Type B pancreatic cell (in vitro differentiated cells): ENCODE data around the gene SLC44A2. TPM values are rescaled to one million over a fixed set of nuclear protein-coding genes. Genes with fewer than 3 reads are reported as not detected.

Source experiments
- DNase-seq: peaks from one replicate; pipeline ENCODE4 v3.0.0; 2021; ENCODE audit warnings: mixed read lengths; ENCODE audit not compliant: unreplicated experiment; ENCODE audit errors: extremely low spot score
- H3K27ac Mint-ChIP-seq: 2 replicates; pipeline ENCODE4 v1.8.0; 2021; ENCODE audit warnings: mild to moderate bottlenecking, mixed read lengths
- H3K27me3 Mint-ChIP-seq: 2 replicates; pipeline ENCODE4 v1.8.0; 2021; ENCODE audit warnings: mixed read lengths
- H3K36me3 Mint-ChIP-seq: 2 replicates; pipeline ENCODE4 v1.8.0; 2021; ENCODE audit warnings: mixed read lengths
- H3K4me1 Mint-ChIP-seq: one replicate; pipeline ENCODE4 v1.8.0; 2021; ENCODE audit warnings: mixed read lengths; ENCODE audit not compliant: unreplicated experiment
- H3K4me3 Mint-ChIP-seq: 2 replicates; pipeline ENCODE4 v1.8.0; 2021; ENCODE audit warnings: mild to moderate bottlenecking, mixed read lengths
- H3K9me3 Mint-ChIP-seq: 2 replicates; pipeline ENCODE4 v1.8.0; 2021; ENCODE audit warnings: mixed read lengths
- CTCF ChIP-seq: fragments of 200-600 bp; sonication (generic); conservative IDR thresholded peaks from 2 replicates; pipeline ENCODE4 v1.5.0; 2021; ENCODE audit warnings: antibody characterized with exemption, mild to moderate bottlenecking
- total RNA-seq: library from RNA; stranded (reverse); gene quantifications from 2 replicates; pipeline ENCODE4 v1.2.1, GENCODE V29; 2021; ENCODE audit warnings: low replicate concordance

SLC44A2 gene
- total RNA-seq, 1 donor from 2014 or later, result 148 TPM

- peaks cover 28% of the 10 kb centered on the region for H3K4me1 Mint-ChIP-seq
Measured at GRCh38 chr19:10640361-10640760, 15.0 kb downstream of the SLC44A2 start.

GRCh38 chr19:10641248-10641647, 15.9 kb downstream of the SLC44A2 start:
- Mint-ChIP-seq H3K36me3 (peaks cover 13% of the 10 kb centered on the region), H3K9me3 (no peaks in the 10 kb centered on the region), H3K4me3 (no peak overlapping the region), H3K4me1 (peaks cover 28% of the 10 kb centered on the region), H3K27ac (no peak overlapping the region), H3K27me3 (no peaks in the 10 kb centered on the region)
- DNase-seq, result no peak
- no peak for TF ChIP-seq CTCF

More at GRCh38 chr19:10640361-10640760, 15.0 kb downstream of the SLC44A2 start:
- Mint-ChIP-seq H3K27me3 (no peaks in the 10 kb centered on the region), H3K27ac (no peak overlapping the region), H3K36me3 (peaks cover 19% of the 10 kb centered on the region), H3K9me3 (no peaks in the 10 kb centered on the region), H3K4me3 (no peak overlapping the region)
- DNase-seq, result no peak
- TF ChIP-seq CTCF, result no peak

- Mint-ChIP-seq H3K9me3 (no peaks in the 10 kb centered on the region), H3K4me1 (peaks cover 28% of the 10 kb centered on the region), H3K27me3 (no peaks in the 10 kb centered on the region), H3K4me3 (no peak overlapping the region), H3K27ac (no peak overlapping the region), H3K36me3 (peaks cover 7% of the 10 kb centered on the region)
- TF ChIP-seq CTCF, result no peak
- no peak for DNase-seq
Measured at GRCh38 chr19:10642473-10643171, 17.3 kb downstream of the SLC44A2 start.

GRCh38 chr19:10643172-10643967, 18.0 kb downstream of the SLC44A2 start:
- no peaks in the 10 kb centered on the region for H3K36me3 Mint-ChIP-seq
- no peaks in the 10 kb centered on the region for H3K9me3 Mint-ChIP-seq
- H3K4me1 Mint-ChIP-seq, result peaks cover 33% of the 10 kb centered on the region
- no peak for TF ChIP-seq CTCF
- peak overlapping the region; percentile 58 for H3K4me3 Mint-ChIP-seq
- no peak for DNase-seq
- H3K27me3 Mint-ChIP-seq, result no peaks in the 10 kb centered on the region
- peak overlapping the region; percentile 86 for H3K27ac Mint-ChIP-seq

- H3K27ac Mint-ChIP-seq, result peak overlapping the region; percentile 86
- peak overlapping the region; percentile 58 for H3K4me3 Mint-ChIP-seq
- no peaks in the 10 kb centered on the region for H3K36me3 Mint-ChIP-seq
- no peaks in the 10 kb centered on the region for H3K9me3 Mint-ChIP-seq
- TF ChIP-seq CTCF, result no peak
- H3K27me3 Mint-ChIP-seq, result no peaks in the 10 kb centered on the region
- no peak for DNase-seq
- H3K4me1 Mint-ChIP-seq, result peaks cover 34% of the 10 kb centered on the region
Measured at GRCh38 chr19:10643968-10644259, 18.6 kb downstream of the SLC44A2 start.
